ENCODE results near the gene SFT2D2. TPM values are rescaled to one million over a fixed set of nuclear protein-coding genes. Genes with fewer than 3 reads are reported as not detected.

Gene SFT2D2
- polyA plus RNA-seq, 1 of the 3 experiments (the other 2 are of a cell fraction), result 9.3 TPM

GRCh38 chr1:168261390-168261789 lies 35.6 kb downstream of the SFT2D2 start:
- ChIA-PET CTCF (no interaction called here), POLR2A (no interaction called here)
- peaks cover 22% of the 10 kb centered on the region for H3F3A ChIP-seq (replicated peaks; ENCODE audit: insufficient read depth)
- no peaks in the 10 kb centered on the region for H3K9me2 ChIP-seq
- H3K36me3 ChIP-seq (replicated peaks in 1 of 2; ENCODE audit: control insufficient read depth in 1 of 2, insufficient read depth in 2 of 2, low read length in 1 of 2), result peaks cover 3 to 10% of the 10 kb centered on the region in 2 experiments
- no peaks in the 10 kb centered on the region for H4K20me1 ChIP-seq (ENCODE audit: insufficient read depth)
- peaks cover 5 to 17% of the 10 kb centered on the region in 2 experiments; a peak in 2 of 4 replicates for H3K4me1 ChIP-seq (ENCODE audit: control insufficient read depth in 1 of 2, insufficient read depth in 2 of 2, low read depth in 1 of 2, low read length in 1 of 2)
- peak overlapping the region; percentile 62 for H3K4me2 ChIP-seq
- 0 out of 2 replicates have a peak overlapping the region, but pooled peaks have one; percentile 30 for H3K9ac ChIP-seq
- H3K9me3 ChIP-seq, result 0 out of 2 replicates have a peak, but pooled peaks cover 9% of the 10 kb centered on the region
- peaks cover 23% of the 10 kb centered on the region; the same call in 1 of the 2 replicates for H3K79me2 ChIP-seq (ENCODE audit: insufficient read depth)
- H2AFZ ChIP-seq (ENCODE audit: low read depth), result peak overlapping the region; percentile 64; the same call in 1 of the 2 replicates
- 39% methylated on average over 2 of the region's 2 CpGs for WGBS (ENCODE audit: low lambda C conversion rate)
- peak overlapping the region in 1 of 2 experiments; percentile 14; a peak in 1 of 4 replicates for H3K4me3 ChIP-seq (ENCODE audit: low read depth in 2 of 2, low read length in 1 of 2)
- no peak for DNase-seq
- H3K27ac ChIP-seq (ENCODE audit: low read depth in 2 of 2, low read length in 1 of 2), result peak overlapping the region; percentile 82 to 85; a peak in 3 of 4 replicates
- TF ChIP-seq TEAD4 (IDR thresholded peaks at IDR 0.05; ENCODE audit: borderline replicate concordance, insufficient read depth), result peak; percentile 48; the same call in 1 of the 2 replicates
- peak; percentile 32 for TF ChIP-seq JUND (IDR thresholded peaks at IDR 0.05)
- TF ChIP-seq FOSL2 (IDR thresholded peaks at IDR 0.05; ENCODE audit: borderline replicate concordance, low read depth), result peak; percentile 45; the same call in 1 of the 2 replicates
- TF ChIP-seq TCF12 (IDR thresholded peaks at IDR 0.05), result peak; percentile 47; the same call in 1 of the 2 replicates
- TF ChIP-seq RAD21 (IDR thresholded peaks at IDR 0.05; ENCODE audit: low read length), result no peak
- TF ChIP-seq FOXJ3 (CRISPR knock-in tag; IDR thresholded peaks at IDR 0.05), result no peak
- H3K27me3 ChIP-seq (ENCODE audit: insufficient read depth), result no peaks in the 10 kb centered on the region

GRCh38 chr1:168263130-168263529 lies 37.3 kb downstream of the SFT2D2 start:
- Histone ChIP-seq H3K27me3 (ENCODE audit: insufficient read depth) (no peaks in the 10 kb centered on the region), H3K4me3 (ENCODE audit: low read depth in 2 of 2, low read length in 1 of 2) (no peak overlapping the region), H3F3A (replicated peaks; ENCODE audit: insufficient read depth) (peaks cover 22% of the 10 kb centered on the region), H3K36me3 (replicated peaks in 1 of 2; ENCODE audit: control insufficient read depth in 1 of 2, insufficient read depth in 2 of 2, low read length in 1 of 2) (peaks cover 0 to 8% of the 10 kb centered on the region in 2 experiments), H3K9me2 (no peaks in the 10 kb centered on the region), H3K79me2 (ENCODE audit: insufficient read depth) (peaks cover 16% of the 10 kb centered on the region; the same call in 1 of the 2 replicates), H3K9ac (no peak overlapping the region), H3K4me2 (no peak overlapping the region), H3K27ac (ENCODE audit: low read depth in 2 of 2, low read length in 1 of 2) (no peak overlapping the region), H2AFZ (ENCODE audit: low read depth) (no peak overlapping the region), H3K9me3 (no peaks in the 10 kb centered on the region), H3K4me1 (ENCODE audit: control insufficient read depth in 1 of 2, insufficient read depth in 2 of 2, low read depth in 1 of 2, low read length in 1 of 2) (peaks cover 5 to 23% of the 10 kb centered on the region in 2 experiments; a peak in 2 of 4 replicates), H4K20me1 (ENCODE audit: insufficient read depth) (no peaks in the 10 kb centered on the region)
- POLR2A ChIA-PET, result no interaction called here
- no peak for TF ChIP-seq CHD2 (IDR thresholded peaks at IDR 0.05; ENCODE audit: low read length, partially characterized antibody)
- TF ChIP-seq MAX (IDR thresholded peaks at IDR 0.05; ENCODE audit: low read depth), result no peak
- no peak for TF ChIP-seq EZH2phosphoT487 (IDR thresholded peaks at IDR 0.05; ENCODE audit: borderline replicate concordance, low read depth)
- TF ChIP-seq ELF1 (IDR thresholded peaks at IDR 0.05), result no peak
- CTCF ChIA-PET, result no interaction called here
- DNase-seq, result no peak
- 91% methylated on average over 4 of the region's 4 CpGs for WGBS (ENCODE audit: low lambda C conversion rate)

GRCh38 chr1:168264296-168264695 lies 38.5 kb downstream of the SFT2D2 start:
- 96% methylated on average over 6 of the region's 7 CpGs for WGBS (ENCODE audit: low lambda C conversion rate)
- H2AFZ ChIP-seq (ENCODE audit: low read depth), result no peak overlapping the region
- ChIA-PET CTCF (no interaction called here), POLR2A (no interaction called here)
- no peak overlapping the region for H3K4me2 ChIP-seq
- peaks cover 5 to 23% of the 10 kb centered on the region in 2 experiments; a peak in 2 of 4 replicates for H3K4me1 ChIP-seq (ENCODE audit: control insufficient read depth in 1 of 2, insufficient read depth in 2 of 2, low read depth in 1 of 2, low read length in 1 of 2)
- H3K9ac ChIP-seq, result no peak overlapping the region
- H3K9me3 ChIP-seq, result no peaks in the 10 kb centered on the region
- no peak for DNase-seq
- no peak overlapping the region for H3K4me3 ChIP-seq (ENCODE audit: low read depth in 2 of 2, low read length in 1 of 2)
- TF ChIP-seq RFX5 (IDR thresholded peaks at IDR 0.05; ENCODE audit: low read length) (no peak), EZH2phosphoT487 (IDR thresholded peaks at IDR 0.05; ENCODE audit: borderline replicate concordance, low read depth) (no peak), NFIC (IDR thresholded peaks at IDR 0.05; ENCODE audit: borderline replicate concordance) (no peak), FOXM1 (IDR thresholded peaks at IDR 0.05; ENCODE audit: low read depth) (no peak), CHD2 (IDR thresholded peaks at IDR 0.05; ENCODE audit: low read length, partially characterized antibody) (no peak), FOSL2 (IDR thresholded peaks at IDR 0.05; ENCODE audit: borderline replicate concordance, low read depth) (no peak), RAD21 (IDR thresholded peaks at IDR 0.05; ENCODE audit: low read length) (no peak), ZBTB33 (IDR thresholded peaks at IDR 0.05; ENCODE audit: borderline replicate concordance, low read depth) (no peak), GABPA (IDR thresholded peaks at IDR 0.05; ENCODE audit: low read depth) (no peak), FOXJ3 (CRISPR knock-in tag; IDR thresholded peaks at IDR 0.05) (no peak), TEAD4 (IDR thresholded peaks at IDR 0.05; ENCODE audit: borderline replicate concordance, insufficient read depth) (no peak), MEF2A (IDR thresholded peaks at IDR 0.05; ENCODE audit: borderline replicate concordance, low read depth) (no peak)
- TF ChIP-seq, protein P1, sequence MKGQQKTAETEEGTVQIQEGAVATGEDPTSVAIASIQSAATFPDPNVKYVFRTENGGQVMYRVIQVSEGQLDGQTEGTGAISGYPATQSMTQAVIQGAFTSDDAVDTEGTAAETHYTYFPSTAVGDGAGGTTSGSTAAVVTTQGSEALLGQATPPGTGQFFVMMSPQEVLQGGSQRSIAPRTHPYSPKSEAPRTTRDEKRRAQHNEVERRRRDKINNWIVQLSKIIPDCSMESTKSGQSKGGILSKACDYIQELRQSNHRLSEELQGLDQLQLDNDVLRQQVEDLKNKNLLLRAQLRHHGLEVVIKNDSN (IDR thresholded peaks at IDR 0.05; ENCODE audit: borderline replicate concordance, low read depth), result no peak
- H3K27ac ChIP-seq (ENCODE audit: low read depth in 2 of 2, low read length in 1 of 2), result no peak overlapping the region
- H3F3A ChIP-seq (replicated peaks; ENCODE audit: insufficient read depth), result peaks cover 22% of the 10 kb centered on the region
- H3K27me3 ChIP-seq (ENCODE audit: insufficient read depth), result no peaks in the 10 kb centered on the region
- peaks cover 6% of the 10 kb centered on the region; the same call in 1 of the 2 replicates for H3K79me2 ChIP-seq (ENCODE audit: insufficient read depth)
- H4K20me1 ChIP-seq (ENCODE audit: insufficient read depth), result no peaks in the 10 kb centered on the region
- H3K9me2 ChIP-seq, result no peaks in the 10 kb centered on the region
- H3K36me3 ChIP-seq (replicated peaks in 1 of 2; ENCODE audit: control insufficient read depth in 1 of 2, insufficient read depth in 2 of 2, low read length in 1 of 2), result peaks cover 0 to 5% of the 10 kb centered on the region in 2 experiments
